Common myeloid progenitor, CD34-positive (primary cell): ENCODE data around the gene ZNRF2.

ENCODE experiments used
- CTCF ChIA-PET: fragments of 350-600 bp; sonication (Branson Sonifier 250); formaldehyde crosslinking; loops from one replicate; lab custom pipeline; 2021; ENCODE audit warnings: antibody characterized with exemption; lab: Charles Lee
- POLR2A ChIA-PET: fragments of 350-600 bp; sonication (Branson Sonifier 250); formaldehyde crosslinking; loops from one replicate; lab custom pipeline; 2021; ENCODE audit warnings: antibody characterized with exemption; lab: Charles Lee
- DNase-seq, 3 donors: peaks; one replicate each; pipeline versions ENCODE4 v3.0.0 to v3.0.0-alpha.2; 2013
- H3K27ac ChIP-seq, 2 experiments: 1 replicate in 1 of 2; 2 replicates in 1 of 2; pipeline ENCODE4 v1.7.0; 2013; ENCODE audit warnings: inconsistent platforms in 2 of 2, low read length in 2 of 2, mild to moderate bottlenecking in 2 of 2, low read depth in 1 of 2, moderate library complexity in 1 of 2; ENCODE audit not compliant: severe bottlenecking in 2 of 2, insufficient read depth in 1 of 2, poor library complexity in 1 of 2
- H3K27me3 ChIP-seq, 5 experiments: replicated peaks in 2 of 5; 1 replicate in 3 of 5; 2 replicates in 2 of 5; pipeline versions ENCODE4 v1.6.1 to v1.7.0; 2013; ENCODE audit warnings: low read length in 4 of 5, mild to moderate bottlenecking in 2 of 5, moderate library complexity in 2 of 5, inconsistent platforms in 1 of 5; ENCODE audit not compliant: insufficient read depth in 5 of 5, control insufficient read depth in 4 of 5
- H3K36me3 ChIP-seq, 4 experiments: 1 replicate in 2 of 4; 2 replicates in 2 of 4; pipeline versions ENCODE4 v1.6.1 to v1.7.0; 2013; ENCODE audit warnings: low read length in 3 of 4, control low read depth in 1 of 4, mild to moderate bottlenecking in 1 of 4; ENCODE audit not compliant: control insufficient read depth in 4 of 4, insufficient read depth in 4 of 4
- H3K4me1 ChIP-seq, 4 experiments: 1 replicate in 3 of 4; 2 replicates in 1 of 4; pipeline versions ENCODE4 v1.6.1 to v1.7.1; 2013; ENCODE audit warnings: low read length in 3 of 4, mild to moderate bottlenecking in 3 of 4, control low read depth in 1 of 4, inconsistent platforms in 1 of 4, moderate library complexity in 1 of 4; ENCODE audit not compliant: control insufficient read depth in 4 of 4, insufficient read depth in 4 of 4; ENCODE audit errors: control extremely low read depth in 1 of 4
- H3K4me3 ChIP-seq, 7 experiments: 1 replicate in 4 of 7; 2 replicates in 3 of 7; pipeline versions ENCODE4 v1.5.1 to v1.7.0; 2013; ENCODE audit warnings: mild to moderate bottlenecking in 7 of 7, low read length in 6 of 7, moderate library complexity in 6 of 7, inconsistent platforms in 2 of 7, low read depth in 2 of 7, control low read depth in 1 of 7; ENCODE audit not compliant: insufficient read depth in 4 of 7, control insufficient read depth in 1 of 7; ENCODE audit errors: extremely low read depth in 1 of 7
- H3K9me3 ChIP-seq, 5 experiments: 1 replicate in 4 of 5; 2 replicates in 1 of 5; pipeline versions ENCODE4 v1.6.1 to v1.7.1; 2013; ENCODE audit warnings: low read length in 4 of 5, mild to moderate bottlenecking in 2 of 5, inconsistent platforms in 1 of 5, low read depth in 1 of 5, moderate library complexity in 1 of 5; ENCODE audit not compliant: control insufficient read depth in 4 of 5, insufficient read depth in 2 of 5; ENCODE audit errors: control extremely low read depth in 1 of 5
- WGBS: methylation state at CpG from one replicate; pipeline ENCODE4 v1.1.5; 2013; ENCODE audit not compliant: insufficient coverage; 5-methylcytosine and 5-hydroxymethylcytosine counted together

Gene ZNRF2

GRCh38 chr7:30391806-30392205, 107.4 kb downstream of the ZNRF2 start:
- Histone ChIP-seq H3K36me3 (peaks cover 0 to 3% (median 0%) of the 10 kb centered on the region in 4 experiments), H3K4me3 (no peak overlapping the region), H3K9me3 (no peaks in the 10 kb centered on the region), H3K27ac (no peak overlapping the region), H3K27me3 (no peaks in the 10 kb centered on the region), H3K4me1 (peaks cover 0 to 7% (median 1%) of the 10 kb centered on the region in 4 experiments)
- ChIA-PET POLR2A (no interaction called here), CTCF (interaction anchor here (0.8 kb wide), 1 partner anchor 116 kb away, joined by 3 read pairs; no protein-coding TSS in a partner anchor)
- no peak for DNase-seq
- WGBS, result 97% methylated on average over 5 of the region's 6 CpGs

GRCh38 chr7:30395676-30396075, 111.3 kb downstream of the ZNRF2 start:
- no peak for DNase-seq
- ChIA-PET POLR2A (interaction anchor here (0.6 kb wide), 1 partner anchor 238 kb away, joined by 3 read pairs; no protein-coding TSS in a partner anchor), CTCF (interaction anchor here (0.9 to 1.9 kb wide), 6 partner anchors 8 to 169 kb away, joined by 3 to 10 read pairs (median 4); no protein-coding TSS in a partner anchor)
- no peak overlapping the region for H3K27ac ChIP-seq
- H3K27me3 ChIP-seq, result no peaks in the 10 kb centered on the region
- H3K4me1 ChIP-seq, result no peaks in the 10 kb centered on the region
- no peak overlapping the region for H3K4me3 ChIP-seq
- WGBS, result 92% methylated on average over 4 of the region's 4 CpGs
- H3K9me3 ChIP-seq, result no peaks in the 10 kb centered on the region
- no peaks in the 10 kb centered on the region for H3K36me3 ChIP-seq

GRCh38 chr7:30396389-30396788, 112.0 kb downstream of the ZNRF2 start:
- ChIA-PET CTCF (interaction anchor here (0.6 to 1.9 kb wide), 9 partner anchors 8 to 168 kb away, joined by 3 to 10 read pairs (median 3); no protein-coding TSS in a partner anchor), POLR2A (interaction anchor here (0.6 kb wide), 1 partner anchor 237 kb away, joined by 3 read pairs; no protein-coding TSS in a partner anchor)
- Histone ChIP-seq H3K4me3 (no peak overlapping the region), H3K27ac (no peak overlapping the region), H3K27me3 (no peaks in the 10 kb centered on the region), H3K9me3 (no peaks in the 10 kb centered on the region), H3K36me3 (no peaks in the 10 kb centered on the region), H3K4me1 (no peaks in the 10 kb centered on the region)
- 64% methylated on average over 3 of the region's 7 CpGs for WGBS
- peak; percentile 31 to 37 (median 36) for DNase-seq

GRCh38 chr7:30403477-30403876, 119.1 kb downstream of the ZNRF2 start:
- Histone ChIP-seq H3K27me3 (no peaks in the 10 kb centered on the region), H3K4me3 (no peak overlapping the region), H3K4me1 (no peaks in the 10 kb centered on the region), H3K27ac (no peak overlapping the region), H3K9me3 (no peaks in the 10 kb centered on the region), H3K36me3 (peaks cover 0 to 5% (median 4%) of the 10 kb centered on the region in 4 experiments)
- ChIA-PET CTCF (interaction anchor here (1.2 kb wide), 1 partner anchor 125 kb away, joined by 3 read pairs; no protein-coding TSS in a partner anchor), POLR2A (no interaction called here)
- DNase-seq, result no peak
- WGBS, result 95% methylated on average over 3 of the region's 3 CpGs

GRCh38 chr7:30405179-30405578, 120.8 kb downstream of the ZNRF2 start:
- ChIA-PET POLR2A (no interaction called here), CTCF (interaction anchor here (0.9 kb wide), 1 partner anchor 9 kb away, joined by 3 read pairs; no protein-coding TSS in a partner anchor)
- Histone ChIP-seq H3K36me3 (peaks cover 0 to 5% (median 4%) of the 10 kb centered on the region in 4 experiments), H3K27ac (no peak overlapping the region), H3K4me3 (no peak overlapping the region), H3K9me3 (no peaks in the 10 kb centered on the region), H3K4me1 (no peaks in the 10 kb centered on the region), H3K27me3 (no peaks in the 10 kb centered on the region)
- DNase-seq, result no peak
- no CpG with 5 or more reads among the region's 2 CpGs for WGBS

- Histone ChIP-seq H3K4me3 (no peak overlapping the region), H3K4me1 (peaks cover 0 to under 1% (median 0%) of the 10 kb centered on the region in 4 experiments), H3K36me3 (peaks cover 0 to 5% (median 4%) of the 10 kb centered on the region in 4 experiments), H3K27ac (no peak overlapping the region), H3K9me3 (no peaks in the 10 kb centered on the region), H3K27me3 (no peaks in the 10 kb centered on the region)
- 98% methylated on average over 7 of the region's 13 CpGs for WGBS
- ChIA-PET CTCF (interaction anchor here (0.8 to 1.1 kb wide), 2 partner anchors 129 to 158 kb away, joined by 3 read pairs; no protein-coding TSS in a partner anchor), POLR2A (no interaction called here)
- no peak for DNase-seq
Measured at GRCh38 chr7:30406664-30407425, 122.4 kb downstream of the ZNRF2 start.

GRCh38 chr7:30411173-30411572, 126.8 kb downstream of the ZNRF2 start:
- peaks cover 0 to 3% (median 0%) of the 10 kb centered on the region in 4 experiments for H3K4me1 ChIP-seq
- 93% methylated on average over 2 of the region's 2 CpGs for WGBS
- peaks cover 0 to 11% (median 5%) of the 10 kb centered on the region in 5 experiments for H3K9me3 ChIP-seq
- H3K36me3 ChIP-seq, result no peaks in the 10 kb centered on the region
- no peaks in the 10 kb centered on the region for H3K27me3 ChIP-seq
- H3K27ac ChIP-seq, result no peak overlapping the region
- no peak for DNase-seq
- no peak overlapping the region for H3K4me3 ChIP-seq
- ChIA-PET POLR2A (no interaction called here), CTCF (interaction anchor here (1.8 to 5.7 kb wide), 2 partner anchors 129 to 134 kb away, joined by 6 to 47 read pairs; no protein-coding TSS in a partner anchor)
